Vagina (tissue), 2 donors: ENCODE results near the gene RFFL.

ENCODE experiments used
- CTCF ChIP-seq, 3 experiments: fragments of 450-650 bp in 2 of 3; fragments of 200-600 bp in 1 of 3; sonication (generic) in 1 of 3; IDR thresholded peaks; one replicate each; pipeline ENCODE4 v1.5.1; 2017 to 2019; ENCODE audit warnings: antibody characterized with exemption in 3 of 3, mild to moderate bottlenecking in 2 of 3, moderate library complexity in 2 of 3
- POLR2AphosphoS5 ChIP-seq, 2 donors: sonication (generic); formaldehyde crosslinking; IDR thresholded peaks; one replicate each; pipeline ENCODE4 v1.9.0; 2017; ENCODE audit warnings: antibody characterized with exemption in 2 of 2, mild to moderate bottlenecking in 2 of 2, low read depth in 1 of 2; ENCODE audit not compliant: insufficient read depth in 1 of 2

GRCh38 chr17:34979650-34980352 lies 83.7 kb downstream of the RFFL start:
- no peak for TF ChIP-seq CTCF (IDR thresholded peaks at IDR 0.05)
- TF ChIP-seq POLR2AphosphoS5 (IDR thresholded peaks at IDR 0.05; ENCODE audit: insufficient read depth in 1 of 2, low read depth in 1 of 2), result no peak
